GM12892 (cell line): ENCODE measurements around the gene PCYT1B.

Source experiments
- POLR2A ChIP-seq: IDR thresholded peaks from 2 replicates; pipeline ENCODE4 v1.6.1; 2011; ENCODE audit warnings: low read depth, low read length, control low read depth
- POLR2AphosphoS5 ChIP-seq: IDR thresholded peaks from 2 replicates; pipeline ENCODE4 v1.6.1; 2011; ENCODE audit warnings: low read depth, low read length, control low read depth
- TAF1 ChIP-seq: IDR thresholded peaks from 2 replicates; pipeline ENCODE4 v1.6.1; 2011; ENCODE audit warnings: low read depth, mild to moderate bottlenecking, control low read depth, low read length, borderline replicate concordance

DNA sequence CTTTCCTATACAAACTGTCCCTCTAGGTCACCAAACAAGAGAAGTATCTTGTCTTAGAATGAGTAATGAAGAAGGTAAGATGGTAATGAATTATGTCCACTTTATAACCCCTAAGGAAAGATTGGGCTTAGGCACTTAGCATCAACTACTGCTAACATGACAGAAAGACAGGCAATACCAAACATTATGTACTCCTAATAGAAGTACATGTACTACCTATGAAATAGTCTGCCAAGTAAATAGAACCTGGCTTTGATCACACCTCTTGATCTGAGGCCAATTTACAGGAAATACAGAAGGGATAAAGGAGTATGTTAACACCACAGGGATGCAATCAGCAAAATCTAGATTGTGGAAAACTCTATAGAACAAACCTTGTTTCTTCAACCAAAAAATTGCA lies 14.1 kb upstream of the PCYT1B start:
- TF ChIP-seq POLR2A, result no peak
- no peak for TF ChIP-seq TAF1
- no peak for TF ChIP-seq POLR2AphosphoS5
